WTC11 (cell line): ENCODE data around the gene DBNL. TPM values are rescaled to one million over a fixed set of nuclear protein-coding genes. Genes with fewer than 3 reads are reported as not detected.
"Not testable (repeated sequence)": the region's sequence is repeated elsewhere in the genome, so short reads cannot be mapped to it uniquely, and the experiment has no call there.

Experiments used
- ATAC-seq: fragments of 200-7000 bp; cut with Tn5 transposase; 2 replicates; pipeline ENCODE4 v1.10.0; 2021; ENCODE audit warnings: mild to moderate bottlenecking, moderate library complexity
- CTCF ChIA-PET: fragments of 300-600 bp; sonication (Branson Sonifier 250); formaldehyde crosslinking; loops from one replicate; lab custom pipeline; 2021; ENCODE audit warnings: antibody characterized with exemption; lab: Charles Lee
- POLR2A ChIA-PET: fragments of 350-600 bp; sonication (Branson Sonifier 250); formaldehyde crosslinking; loops from one replicate; lab custom pipeline; 2021; ENCODE audit warnings: antibody characterized with exemption; lab: Charles Lee
- DNase-seq: peaks from one replicate; pipeline ENCODE4 v3.0.0; 2021; ENCODE audit warnings: low spot score
- H3K27ac Mint-ChIP-seq: 2 replicates; pipeline ENCODE4 v1.8.0; 2021; ENCODE audit warnings: mixed read lengths
- H3K27me3 Mint-ChIP-seq: 2 replicates; pipeline ENCODE4 v1.8.0; 2021; ENCODE audit warnings: low read depth, mild to moderate bottlenecking, moderate library complexity, mixed read lengths
- H3K36me3 Mint-ChIP-seq: 2 replicates; pipeline ENCODE4 v1.8.0; 2021; ENCODE audit warnings: mixed read lengths
- H3K4me1 Mint-ChIP-seq: 2 replicates; pipeline ENCODE4 v1.8.0; 2022; ENCODE audit warnings: mixed read lengths
- H3K4me3 Mint-ChIP-seq: 2 replicates; pipeline ENCODE4 v1.8.0; 2021; ENCODE audit warnings: mild to moderate bottlenecking, moderate library complexity, mixed read lengths
- H3K9me3 Mint-ChIP-seq: 2 replicates; pipeline ENCODE4 v1.8.0; 2021; ENCODE audit warnings: mixed read lengths
- AFF4 ChIP-seq: sonication (generic); formaldehyde crosslinking; IDR thresholded peaks from 2 replicates; pipeline ENCODE4 v1.8.1; 2023; ENCODE audit warnings: mild to moderate bottlenecking, missing genetic modification reagents, borderline replicate concordance
- ATF3 ChIP-seq: sonication (generic); formaldehyde crosslinking; conservative IDR thresholded peaks from 2 replicates; pipeline ENCODE4 v1.8.1; 2022; ENCODE audit warnings: mild to moderate bottlenecking, missing genetic modification reagents
- FOXK1 ChIP-seq: sonication (generic); formaldehyde crosslinking; IDR thresholded peaks from 2 replicates; pipeline ENCODE4 v1.8.0; 2022; ENCODE audit warnings: mild to moderate bottlenecking, moderate library complexity, missing genetic modification reagents
- GTF2I ChIP-seq: fragments of 250-450 bp; sonication (Bioruptor Pico); conservative IDR thresholded peaks from 2 replicates; pipeline ENCODE4 v1.4.0; 2021; ENCODE audit warnings: mild to moderate bottlenecking
- JAZF1 ChIP-seq: fragments of 250-450 bp; sonication (Bioruptor Pico); IDR thresholded peaks from 2 replicates; pipeline ENCODE4 v1.9.0; 2021; ENCODE audit warnings: moderate library complexity, mild to moderate bottlenecking, inconsistent platforms
- NFATC4 ChIP-seq: fragments of 250-450 bp; sonication (Bioruptor Pico); IDR thresholded peaks from 2 replicates; pipeline ENCODE4 v1.9.0; 2021; ENCODE audit warnings: mild to moderate bottlenecking
- OVOL2 ChIP-seq: fragments of 250-450 bp; sonication (Bioruptor Pico); IDR thresholded peaks from 2 replicates; pipeline ENCODE4 v1.9.0; 2021; ENCODE audit warnings: mild to moderate bottlenecking, borderline replicate concordance
- SMAD3 ChIP-seq: sonication (generic); formaldehyde crosslinking; IDR thresholded peaks from 2 replicates; pipeline ENCODE4 v1.8.0; 2022; ENCODE audit warnings: missing genetic modification reagents, mild to moderate bottlenecking, borderline replicate concordance
- SOX15 ChIP-seq: fragments of 250-450 bp; sonication (Bioruptor Pico); IDR thresholded peaks from 2 replicates; pipeline ENCODE4 v1.9.0; 2021; ENCODE audit warnings: mild to moderate bottlenecking
- TCF7 ChIP-seq: sonication (generic); formaldehyde crosslinking; IDR thresholded peaks from 2 replicates; pipeline ENCODE4 v1.8.0; 2022; ENCODE audit warnings: mild to moderate bottlenecking, low read depth, missing genetic modification reagents, moderate library complexity
- TEAD4 ChIP-seq: sonication (generic); formaldehyde crosslinking; IDR thresholded peaks from 2 replicates; pipeline ENCODE4 v1.8.0; 2022; ENCODE audit warnings: mild to moderate bottlenecking, missing genetic modification reagents
- ZMAT4 ChIP-seq: fragments of 250-450 bp; sonication (Bioruptor Pico); IDR thresholded peaks from 2 replicates; pipeline ENCODE4 v1.9.0; 2021; ENCODE audit warnings: mild to moderate bottlenecking
- ZNF317 ChIP-seq: sonication (generic); formaldehyde crosslinking; IDR thresholded peaks from 2 replicates; pipeline ENCODE4 v1.8.1; 2023; ENCODE audit warnings: low read depth, mild to moderate bottlenecking, moderate library complexity, missing genetic modification reagents, borderline replicate concordance
- ZNF423 ChIP-seq: fragments of 250-450 bp; sonication (Bioruptor Pico); IDR thresholded peaks from 2 replicates; pipeline ENCODE4 v2.1.2; 2022; ENCODE audit warnings: mild to moderate bottlenecking, moderate library complexity
- total RNA-seq: library from RNA; stranded (reverse); gene quantifications from 3 replicates; pipeline ENCODE4 v1.2.3, GENCODE V29; 2021
- TF ChIP-seq, protein P1 (sequence below): fragments of 250-450 bp; sonication (Bioruptor Pico); conservative IDR thresholded peaks from 2 replicates; pipeline ENCODE4 v1.9.0; 2021; ENCODE audit warnings: mild to moderate bottlenecking
- TF ChIP-seq, protein P2 (sequence below): fragments of 250-450 bp; sonication (Bioruptor Pico); IDR thresholded peaks from 2 replicates; pipeline ENCODE4 v1.9.0; 2021; ENCODE audit warnings: mild to moderate bottlenecking, borderline replicate concordance

Gene DBNL
- total RNA-seq, 1 experiment from 2014 or later = 36.1 TPM

DNA sequence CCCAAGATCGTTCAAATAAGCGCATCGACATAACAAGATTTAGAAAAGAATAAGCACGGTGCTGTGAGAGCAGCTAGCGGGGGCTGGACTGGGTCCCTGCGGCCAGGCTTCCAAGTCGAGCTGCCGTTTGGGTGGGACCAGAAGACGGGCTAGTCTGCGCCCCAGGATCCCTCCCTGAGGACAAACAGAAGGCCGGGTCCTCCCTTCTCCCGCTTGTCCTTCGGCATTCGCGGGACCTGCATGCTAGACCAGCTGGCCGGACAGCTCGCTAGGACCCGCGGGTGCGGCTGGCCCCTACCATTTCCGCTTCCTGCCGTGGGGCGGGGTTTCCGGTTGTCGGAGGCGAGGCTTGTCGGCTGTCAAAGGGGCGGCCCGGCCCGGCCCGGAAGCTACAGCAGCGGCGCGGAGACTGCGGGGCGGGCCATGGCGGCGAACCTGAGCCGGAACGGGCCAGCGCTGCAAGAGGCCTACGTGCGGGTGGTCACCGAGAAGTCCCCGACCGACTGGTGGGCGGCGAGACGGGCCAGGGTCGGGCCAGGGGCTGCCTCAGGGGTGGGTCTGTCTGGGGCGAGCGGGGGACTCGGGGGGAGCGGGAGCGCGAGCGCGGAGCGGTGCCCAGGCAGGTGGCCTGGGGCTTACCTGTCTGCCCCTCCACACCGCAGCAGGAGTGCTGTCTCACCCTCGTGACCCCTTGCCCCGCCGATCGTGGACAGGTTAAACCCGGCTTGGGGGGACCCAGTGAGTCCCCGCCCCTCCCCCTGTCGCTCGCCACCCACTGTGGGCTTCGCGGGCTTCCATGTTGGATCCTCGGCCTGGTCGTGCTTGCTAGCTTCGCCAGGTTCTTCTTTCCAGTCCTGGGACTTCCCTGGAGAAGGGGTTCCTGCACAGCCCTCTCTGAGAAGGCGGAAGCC is at the start of gene DBNL (continued):
- TF ChIP-seq ZNF317 (CRISPR knock-in tag) = no peak
- no peak for TF ChIP-seq NFATC4 (CRISPR knock-in tag)
- no peak for TF ChIP-seq TEAD4 (CRISPR knock-in tag)
- TF ChIP-seq SOX15 (CRISPR knock-in tag) = no peak
- no peak for TF ChIP-seq ATF3 (CRISPR knock-in tag)
- TF ChIP-seq FOXK1 (CRISPR knock-in tag) = peak; percentile 89
- TF ChIP-seq, protein P1, sequence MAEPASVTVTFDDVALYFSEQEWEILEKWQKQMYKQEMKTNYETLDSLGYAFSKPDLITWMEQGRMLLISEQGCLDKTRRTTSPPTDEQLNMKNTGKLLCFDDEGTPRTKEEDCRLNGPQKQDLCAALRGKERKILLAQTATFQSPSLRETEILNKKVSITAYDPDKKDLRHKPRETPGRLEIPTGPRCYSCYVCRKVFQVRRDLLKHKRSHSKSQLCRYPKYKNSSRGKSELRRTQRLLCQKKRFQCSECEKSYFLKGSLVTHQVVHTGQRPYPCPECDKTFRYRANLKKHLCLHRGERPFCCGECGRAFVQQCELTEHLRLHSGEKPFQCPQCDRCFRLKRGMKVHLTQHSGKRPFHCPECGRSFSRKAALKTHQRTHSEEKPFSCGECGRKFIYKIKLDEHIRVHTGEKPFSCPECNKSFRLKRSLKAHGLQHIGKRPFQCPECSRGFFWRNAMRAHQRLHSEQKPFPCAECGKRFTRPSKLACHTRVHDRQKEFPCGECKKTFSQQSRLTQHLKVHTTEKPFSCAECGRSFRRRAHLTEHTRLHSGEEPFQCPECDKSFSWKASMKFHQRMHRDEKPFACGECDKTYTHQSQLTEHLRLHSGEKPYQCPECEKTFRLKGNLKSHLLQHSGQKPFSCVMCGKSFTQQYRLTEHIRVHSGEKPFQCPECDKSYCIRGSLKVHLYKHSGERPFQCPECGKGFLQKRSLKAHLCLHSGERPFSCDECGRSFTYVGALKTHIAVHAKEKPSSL = no peak
- TF ChIP-seq OVOL2 (CRISPR knock-in tag) = no peak
- TF ChIP-seq GTF2I = no peak
- TF ChIP-seq JAZF1 (CRISPR knock-in tag) = no peak
- TF ChIP-seq ZNF423 (CRISPR knock-in tag) = no peak
- TF ChIP-seq, protein P2, sequence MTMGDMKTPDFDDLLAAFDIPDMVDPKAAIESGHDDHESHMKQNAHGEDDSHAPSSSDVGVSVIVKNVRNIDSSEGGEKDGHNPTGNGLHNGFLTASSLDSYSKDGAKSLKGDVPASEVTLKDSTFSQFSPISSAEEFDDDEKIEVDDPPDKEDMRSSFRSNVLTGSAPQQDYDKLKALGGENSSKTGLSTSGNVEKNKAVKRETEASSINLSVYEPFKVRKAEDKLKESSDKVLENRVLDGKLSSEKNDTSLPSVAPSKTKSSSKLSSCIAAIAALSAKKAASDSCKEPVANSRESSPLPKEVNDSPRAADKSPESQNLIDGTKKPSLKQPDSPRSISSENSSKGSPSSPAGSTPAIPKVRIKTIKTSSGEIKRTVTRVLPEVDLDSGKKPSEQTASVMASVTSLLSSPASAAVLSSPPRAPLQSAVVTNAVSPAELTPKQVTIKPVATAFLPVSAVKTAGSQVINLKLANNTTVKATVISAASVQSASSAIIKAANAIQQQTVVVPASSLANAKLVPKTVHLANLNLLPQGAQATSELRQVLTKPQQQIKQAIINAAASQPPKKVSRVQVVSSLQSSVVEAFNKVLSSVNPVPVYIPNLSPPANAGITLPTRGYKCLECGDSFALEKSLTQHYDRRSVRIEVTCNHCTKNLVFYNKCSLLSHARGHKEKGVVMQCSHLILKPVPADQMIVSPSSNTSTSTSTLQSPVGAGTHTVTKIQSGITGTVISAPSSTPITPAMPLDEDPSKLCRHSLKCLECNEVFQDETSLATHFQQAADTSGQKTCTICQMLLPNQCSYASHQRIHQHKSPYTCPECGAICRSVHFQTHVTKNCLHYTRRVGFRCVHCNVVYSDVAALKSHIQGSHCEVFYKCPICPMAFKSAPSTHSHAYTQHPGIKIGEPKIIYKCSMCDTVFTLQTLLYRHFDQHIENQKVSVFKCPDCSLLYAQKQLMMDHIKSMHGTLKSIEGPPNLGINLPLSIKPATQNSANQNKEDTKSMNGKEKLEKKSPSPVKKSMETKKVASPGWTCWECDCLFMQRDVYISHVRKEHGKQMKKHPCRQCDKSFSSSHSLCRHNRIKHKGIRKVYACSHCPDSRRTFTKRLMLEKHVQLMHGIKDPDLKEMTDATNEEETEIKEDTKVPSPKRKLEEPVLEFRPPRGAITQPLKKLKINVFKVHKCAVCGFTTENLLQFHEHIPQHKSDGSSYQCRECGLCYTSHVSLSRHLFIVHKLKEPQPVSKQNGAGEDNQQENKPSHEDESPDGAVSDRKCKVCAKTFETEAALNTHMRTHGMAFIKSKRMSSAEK (CRISPR knock-in tag) = no peak
- no peak for TF ChIP-seq ZMAT4
- no peak for TF ChIP-seq SMAD3 (CRISPR knock-in tag)
- no peak for TF ChIP-seq TCF7
- no peak for TF ChIP-seq AFF4 (CRISPR knock-in tag)

DNA sequence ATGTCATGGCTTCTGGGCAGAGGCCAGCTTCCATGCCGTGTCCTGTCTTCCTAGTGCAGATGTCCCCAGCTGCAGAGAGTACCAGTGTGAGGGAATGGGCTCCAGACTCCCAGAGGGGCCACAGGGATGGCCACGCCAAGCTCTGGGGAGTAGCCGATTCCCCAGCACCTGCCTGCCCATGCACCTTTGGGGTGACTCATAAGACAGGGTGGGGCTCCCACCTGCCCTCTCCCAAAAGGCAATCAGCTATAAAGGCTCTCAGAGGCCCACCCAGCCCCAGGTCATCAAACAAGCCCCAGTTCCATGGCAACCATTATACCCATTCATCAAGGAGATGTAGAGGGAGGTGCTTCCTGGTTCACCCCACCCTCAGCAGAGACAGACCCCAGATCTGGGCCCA is 47.0 kb upstream of the DBNL start, which contains the start of gene SPDYE1:
SPDYE1 (plus strand) TSS at position 366 of the 400 bp plus-strand sequence. CDS start 2,053 bp downstream, outside the sequence.
- H3K27ac Mint-ChIP-seq, POLR2A ChIA-PET, H3K4me1 Mint-ChIP-seq, H3K4me3 Mint-ChIP-seq, DNase-seq, ATAC-seq, H3K36me3 Mint-ChIP-seq, CTCF ChIA-PET, H3K9me3 Mint-ChIP-seq, H3K27me3 Mint-ChIP-seq: not testable (repeated sequence)

DNA sequence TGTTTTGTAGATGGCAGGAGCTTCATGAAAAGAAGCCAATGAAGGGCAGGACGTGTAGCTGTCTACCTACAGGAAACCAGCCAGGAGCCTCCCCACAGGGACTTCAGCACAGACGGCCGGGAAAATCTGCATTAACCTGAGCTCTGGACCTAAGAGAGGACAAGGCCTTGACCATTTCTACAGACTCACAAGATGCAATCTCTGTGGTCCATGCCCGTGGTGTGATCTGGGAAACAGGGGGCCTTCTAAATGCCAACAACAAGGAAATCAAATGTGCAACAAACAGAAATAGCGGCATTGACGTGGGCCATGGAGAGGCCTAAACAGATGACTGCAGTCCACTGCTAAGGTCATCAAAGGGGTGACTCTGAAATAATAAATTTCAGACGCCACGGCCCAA is 32.4 kb upstream of the DBNL start:
- H3K27ac Mint-ChIP-seq, DNase-seq, H3K36me3 Mint-ChIP-seq, H3K4me3 Mint-ChIP-seq, ATAC-seq, POLR2A ChIA-PET, CTCF ChIA-PET, H3K27me3 Mint-ChIP-seq, H3K4me1 Mint-ChIP-seq, H3K9me3 Mint-ChIP-seq: not testable (repeated sequence)

DNA sequence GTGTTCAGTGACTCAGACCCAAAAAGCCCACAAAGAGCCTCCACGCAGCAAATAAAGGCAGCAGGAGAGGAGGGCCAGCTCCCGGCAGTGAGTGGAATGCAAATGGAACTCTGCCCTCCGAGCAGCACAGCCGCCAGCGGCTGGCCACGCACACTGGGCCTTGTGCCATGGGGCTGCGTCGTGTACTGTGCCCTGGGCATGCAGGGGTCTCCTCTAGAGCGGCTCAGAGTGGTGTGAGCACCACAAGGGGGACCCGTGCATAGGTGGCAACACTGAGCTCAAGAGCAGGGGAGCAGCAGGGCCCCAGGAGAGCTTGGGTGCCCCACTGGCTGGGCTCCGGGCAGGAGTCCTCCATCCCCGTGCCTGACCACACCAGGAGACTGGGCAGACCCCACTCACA is 29.4 kb upstream of the DBNL start:
- H3K4me1 Mint-ChIP-seq, POLR2A ChIA-PET, H3K9me3 Mint-ChIP-seq, DNase-seq, H3K27ac Mint-ChIP-seq, H3K4me3 Mint-ChIP-seq, H3K36me3 Mint-ChIP-seq, ATAC-seq, CTCF ChIA-PET, H3K27me3 Mint-ChIP-seq: not testable (repeated sequence)
